A549 (cell line): ENCODE data around the gene ACCSL. TPM values are rescaled to one million over a fixed set of nuclear protein-coding genes. Genes with fewer than 3 reads are reported as not detected.

ENCODE experiments used
- ATAC-seq, 2 experiments: fragments of 200-7000 bp in 1 of 2; fragments of >200 bp in 1 of 2; cut with Nextera tagmentation in 1 of 2; cut with Tn5 transposase in 1 of 2; 3 replicates each; pipeline versions ENCODE4 v1.8.0 to v1.9.1; 2018 to 2020; ENCODE audit warnings: mild to moderate bottlenecking in 1 of 2, moderate library complexity in 1 of 2
- CTCF ChIA-PET: fragments of 300-600 bp; sonication (Branson Sonifier 250); formaldehyde crosslinking; extraction: SDS; loops from one replicate; lab custom pipeline; 2021; ENCODE audit warnings: antibody characterized with exemption, inconsistent platforms; lab: Yijun Ruan, JAX
- POLR2A ChIA-PET: fragments of 350-600 bp; formaldehyde crosslinking; extraction: SDS; loops from one replicate; lab custom pipeline; 2021; ENCODE audit warnings: antibody characterized with exemption, inconsistent platforms; lab: Yijun Ruan, JAX
- DNase-seq, 2 experiments: peaks; one replicate each; pipeline versions ENCODE4 v3.0.0 to v3.0.0-alpha.2; 2011 to 2016; ENCODE audit warnings: low read depth in 1 of 2, low spot score in 1 of 2
- FAIRE-seq: peaks from 2 replicates; lab custom pipeline; 2011; peaks lifted over from hg19 to GRCh38; lab: Jason Lieb, UNC
- H3K27ac ChIP-seq, 2 experiments: fragments of >200 bp; sonication (Bioruptor Twin); formaldehyde crosslinking; 3 replicates each; pipeline ENCODE4 v1.5.1; 2016 to 2017
- H3K4me1 ChIP-seq: fragments of >200 bp; sonication (Bioruptor Twin); formaldehyde crosslinking; 3 replicates; pipeline ENCODE4 v1.6.1; 2016
- H3K4me2 ChIP-seq: fragments of >200 bp; sonication (Bioruptor Twin); formaldehyde crosslinking; 3 replicates; pipeline ENCODE4 v1.6.1; 2016
- H3K4me3 ChIP-seq: fragments of >200 bp; sonication (Bioruptor Twin); formaldehyde crosslinking; 3 replicates; pipeline ENCODE4 v1.5.1; 2016
- H3K9me3 ChIP-seq: fragments of >200 bp; sonication (Bioruptor Twin); formaldehyde crosslinking; 3 replicates; pipeline ENCODE4 v1.6.1; 2016
- CEBPB ChIP-seq, 2 experiments: fragments of >200 bp in 1 of 2; sonication (Bioruptor Twin) in 1 of 2; formaldehyde crosslinking in 1 of 2; IDR thresholded peaks; 2 replicates each; pipeline ENCODE4 v1.6.1; 2012 to 2016
- CHD2 ChIP-seq: fragments of 150-350 bp; IDR thresholded peaks from 2 replicates; pipeline ENCODE4 v1.6.1; 2014; ENCODE audit warnings: low read length; ENCODE audit not compliant: partially characterized antibody
- EP300 ChIP-seq, 2 experiments: fragments of >200 bp; sonication (Bioruptor Twin); formaldehyde crosslinking; IDR thresholded peaks; 2 replicates in 1 of 2; 3 replicates in 1 of 2; pipeline ENCODE4 v1.6.1; 2016 to 2017
- FOXS1 ChIP-seq: fragments of 250-450 bp; sonication (Bioruptor Pico); IDR thresholded peaks from 2 replicates; pipeline ENCODE4 v1.5.0; 2020; ENCODE audit warnings: mild to moderate bottlenecking, moderate library complexity
- HDAC2 ChIP-seq: fragments of 200-600 bp; sonication (generic); IDR thresholded peaks from 2 replicates; pipeline ENCODE4 v1.6.1; 2016
- HEYL ChIP-seq: fragments of 250-450 bp; sonication (Bioruptor Pico); IDR thresholded peaks from 2 replicates; pipeline ENCODE4 v1.8.0; 2021; ENCODE audit warnings: mild to moderate bottlenecking, moderate library complexity
- HOXB5 ChIP-seq: fragments of 250-450 bp; sonication (Bioruptor Pico); IDR thresholded peaks from 2 replicates; pipeline ENCODE4 v1.5.0; 2020; ENCODE audit warnings: mild to moderate bottlenecking, moderate library complexity
- JUN ChIP-seq, 2 experiments: fragments of >200 bp; sonication (Bioruptor Twin); formaldehyde crosslinking; IDR thresholded peaks; 2 replicates in 1 of 2; 3 replicates in 1 of 2; pipeline ENCODE4 v1.6.1; 2016 to 2017
- JUNB ChIP-seq: fragments of >200 bp; sonication (Bioruptor Twin); formaldehyde crosslinking; IDR thresholded peaks from 2 replicates; pipeline ENCODE4 v1.6.1; 2016
- KDM1A ChIP-seq: fragments of 200-600 bp; sonication (generic); IDR thresholded peaks from 2 replicates; pipeline ENCODE4 v1.6.1; 2016; ENCODE audit warnings: low read depth, mild to moderate bottlenecking
- MAFK ChIP-seq: fragments of 450-650 bp; IDR thresholded peaks from 2 replicates; pipeline ENCODE4 v1.6.1; 2014; ENCODE audit not compliant: partially characterized antibody
- MYC ChIP-seq: IDR thresholded peaks from 2 replicates; pipeline ENCODE4 v1.6.1; 2012; ENCODE audit warnings: mild to moderate bottlenecking, inconsistent platforms, low read length, improper control_type of control experiment, borderline replicate concordance
- RARB ChIP-seq: fragments of 250-450 bp; sonication (Bioruptor Pico); IDR thresholded peaks from 2 replicates; pipeline ENCODE4 v1.8.0; 2021; ENCODE audit warnings: mild to moderate bottlenecking, moderate library complexity
- SMC3 ChIP-seq: fragments of >200 bp; sonication (Bioruptor Twin); formaldehyde crosslinking; IDR thresholded peaks from 3 replicates; pipeline ENCODE4 v1.6.1; 2018; ENCODE audit warnings: inconsistent platforms
- SREBF2 ChIP-seq: fragments of 450-650 bp; IDR thresholded peaks from 2 replicates; pipeline ENCODE4 v1.6.1; 2014; ENCODE audit warnings: mild to moderate bottlenecking, moderate library complexity
- TFCP2L1 ChIP-seq: fragments of 250-450 bp; sonication (Bioruptor Pico); IDR thresholded peaks from 2 replicates; pipeline ENCODE4 v1.5.0; 2021; ENCODE audit warnings: mild to moderate bottlenecking
- WGBS: methylation state at CpG from one replicate; pipeline ENCODE4 v1.1.6; 2017; ENCODE audit errors: missing lambda C conversion rate; 5-methylcytosine and 5-hydroxymethylcytosine counted together
- polyA plus RNA-seq, 4 experiments: library from polyadenylated mRNA; depleted of rRNA in 3 of 4; stranded (reverse); fragments of >200 nt; fragmentation: RNase III in 1 of 4; extraction: RNeasy Plus Mini Kit Qiagen cat#74134 plus additional on column Dnase treatment in 1 of 4; gene quantifications; 2 replicates in 3 of 4; 3 replicates in 1 of 4; pipeline ENCODE4 v1.2.3, GENCODE V29; 2011 to 2017
- TF ChIP-seq, protein P1 (sequence below): fragments of 200-600 bp; sonication (generic); IDR thresholded peaks from 2 replicates; pipeline ENCODE4 v1.6.1; 2016; ENCODE audit warnings: antibody characterized with exemption, mild to moderate bottlenecking, moderate library complexity
- TF ChIP-seq, protein P2 (sequence below): fragments of >200 bp; sonication (Bioruptor Twin); formaldehyde crosslinking; IDR thresholded peaks from 2 replicates; pipeline ENCODE4 v1.6.1; 2016
- TF ChIP-seq, protein P3 (sequence below): IDR thresholded peaks from 2 replicates; pipeline ENCODE4 v1.6.1; 2012; ENCODE audit warnings: low read depth, borderline replicate concordance
- TF ChIP-seq, protein P4 (sequence below): fragments of 450-650 bp; IDR thresholded peaks from 2 replicates; pipeline ENCODE4 v1.6.1; 2014; ENCODE audit warnings: antibody characterized with exemption
- TF ChIP-seq, protein P5 (sequence below): fragments of 150-350 bp; IDR thresholded peaks from 2 replicates; pipeline ENCODE4 v1.6.1; 2014; ENCODE audit warnings: low read depth, mild to moderate bottlenecking, low read length

ACCSL gene
- polyA plus RNA-seq, 2 of the 4 experiments (the other 2 are of a cell fraction) = not detected

DNA sequence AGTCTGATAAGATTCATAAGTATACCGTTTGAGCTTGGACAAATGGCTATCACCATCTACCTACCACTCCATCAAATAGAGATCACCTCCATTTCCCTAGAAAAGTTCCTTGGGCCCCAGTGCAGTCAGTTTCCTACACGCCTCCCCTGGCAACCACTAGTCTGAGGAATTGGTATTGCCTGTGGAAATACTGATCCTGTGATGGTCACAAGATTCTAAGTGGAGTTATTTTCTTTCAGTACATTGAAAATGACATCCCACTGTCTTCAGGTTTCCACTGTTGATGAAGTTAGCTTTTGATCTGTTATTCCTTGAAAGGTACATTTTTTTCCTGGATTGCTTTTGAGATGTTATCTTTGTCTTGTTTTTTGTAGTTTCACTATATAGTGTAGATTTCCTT lies 4.6 kb upstream of the ACCSL start:
- CTCF ChIA-PET = interaction anchor here (1.0 to 15.2 kb wide), 5 partner anchors 9 to 153 kb away, joined by 3 to 159 read pairs (median 4); partner anchors contain the start of gene ACCS

DNA sequence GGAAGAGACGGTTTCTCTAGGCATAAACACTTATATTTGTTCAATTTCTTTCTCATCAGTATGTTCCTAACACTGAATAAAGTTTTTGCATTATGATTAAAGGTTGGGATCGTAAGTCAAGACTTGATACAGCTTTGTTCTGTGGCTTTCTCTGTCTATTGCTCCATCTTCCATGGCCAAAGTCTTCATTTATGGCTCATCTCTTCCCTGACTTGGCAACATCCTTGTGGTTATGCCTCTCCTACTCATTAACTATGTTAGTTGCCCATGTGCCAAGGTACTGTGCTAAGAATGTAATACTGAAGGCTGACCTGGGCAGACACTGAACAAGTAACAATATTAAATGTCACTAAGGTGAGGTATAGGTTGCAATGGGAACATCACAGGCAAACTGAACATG lies 1.6 kb upstream of the ACCSL start:
- 21% methylated on average over 2 of the region's 2 CpGs for WGBS

More for the DNA sequence above, 4.6 kb upstream of the ACCSL start:
- no peak overlapping the region for H3K27ac ChIP-seq
- no peak for FAIRE-seq
- TF ChIP-seq TFCP2L1 (no peak), JUN (IDR thresholded peaks at IDR 0.05) (no peak), MAFK (no peak), MYC (no peak), JUNB (no peak), SMC3 (no peak), HDAC2 (no peak), FOXS1 (CRISPR knock-in tag) (no peak)
- TF ChIP-seq, protein P1, sequence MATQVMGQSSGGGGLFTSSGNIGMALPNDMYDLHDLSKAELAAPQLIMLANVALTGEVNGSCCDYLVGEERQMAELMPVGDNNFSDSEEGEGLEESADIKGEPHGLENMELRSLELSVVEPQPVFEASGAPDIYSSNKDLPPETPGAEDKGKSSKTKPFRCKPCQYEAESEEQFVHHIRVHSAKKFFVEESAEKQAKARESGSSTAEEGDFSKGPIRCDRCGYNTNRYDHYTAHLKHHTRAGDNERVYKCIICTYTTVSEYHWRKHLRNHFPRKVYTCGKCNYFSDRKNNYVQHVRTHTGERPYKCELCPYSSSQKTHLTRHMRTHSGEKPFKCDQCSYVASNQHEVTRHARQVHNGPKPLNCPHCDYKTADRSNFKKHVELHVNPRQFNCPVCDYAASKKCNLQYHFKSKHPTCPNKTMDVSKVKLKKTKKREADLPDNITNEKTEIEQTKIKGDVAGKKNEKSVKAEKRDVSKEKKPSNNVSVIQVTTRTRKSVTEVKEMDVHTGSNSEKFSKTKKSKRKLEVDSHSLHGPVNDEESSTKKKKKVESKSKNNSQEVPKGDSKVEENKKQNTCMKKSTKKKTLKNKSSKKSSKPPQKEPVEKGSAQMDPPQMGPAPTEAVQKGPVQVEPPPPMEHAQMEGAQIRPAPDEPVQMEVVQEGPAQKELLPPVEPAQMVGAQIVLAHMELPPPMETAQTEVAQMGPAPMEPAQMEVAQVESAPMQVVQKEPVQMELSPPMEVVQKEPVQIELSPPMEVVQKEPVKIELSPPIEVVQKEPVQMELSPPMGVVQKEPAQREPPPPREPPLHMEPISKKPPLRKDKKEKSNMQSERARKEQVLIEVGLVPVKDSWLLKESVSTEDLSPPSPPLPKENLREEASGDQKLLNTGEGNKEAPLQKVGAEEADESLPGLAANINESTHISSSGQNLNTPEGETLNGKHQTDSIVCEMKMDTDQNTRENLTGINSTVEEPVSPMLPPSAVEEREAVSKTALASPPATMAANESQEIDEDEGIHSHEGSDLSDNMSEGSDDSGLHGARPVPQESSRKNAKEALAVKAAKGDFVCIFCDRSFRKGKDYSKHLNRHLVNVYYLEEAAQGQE = no peak
- H3K4me1 ChIP-seq = no peaks in the 10 kb centered on the region
- WGBS = 15% methylated on average over 2 of the region's 2 CpGs
- ATAC-seq = no peak
- no peak overlapping the region for H3K4me3 ChIP-seq
- POLR2A ChIA-PET = no interaction called here
- no peak for DNase-seq
- no peak overlapping the region for H3K4me2 ChIP-seq
- peaks cover 2% of the 10 kb centered on the region; the same call in 1 of the 3 replicates for H3K9me3 ChIP-seq

More for the DNA sequence above, 1.6 kb upstream of the ACCSL start:
- TF ChIP-seq, protein P2, sequence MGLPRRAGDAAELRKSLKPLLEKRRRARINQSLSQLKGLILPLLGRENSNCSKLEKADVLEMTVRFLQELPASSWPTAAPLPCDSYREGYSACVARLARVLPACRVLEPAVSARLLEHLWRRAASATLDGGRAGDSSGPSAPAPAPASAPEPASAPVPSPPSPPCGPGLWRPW = no peak
- no peak for TF ChIP-seq JUNB
- no peak for TF ChIP-seq SREBF2
- TF ChIP-seq MAFK = no peak
- no peak for TF ChIP-seq CHD2
- no peak for TF ChIP-seq KDM1A
- TF ChIP-seq, protein P3, sequence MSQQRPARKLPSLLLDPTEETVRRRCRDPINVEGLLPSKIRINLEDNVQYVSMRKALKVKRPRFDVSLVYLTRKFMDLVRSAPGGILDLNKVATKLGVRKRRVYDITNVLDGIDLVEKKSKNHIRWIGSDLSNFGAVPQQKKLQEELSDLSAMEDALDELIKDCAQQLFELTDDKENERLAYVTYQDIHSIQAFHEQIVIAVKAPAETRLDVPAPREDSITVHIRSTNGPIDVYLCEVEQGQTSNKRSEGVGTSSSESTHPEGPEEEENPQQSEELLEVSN = no peak
- TF ChIP-seq, protein P4, sequence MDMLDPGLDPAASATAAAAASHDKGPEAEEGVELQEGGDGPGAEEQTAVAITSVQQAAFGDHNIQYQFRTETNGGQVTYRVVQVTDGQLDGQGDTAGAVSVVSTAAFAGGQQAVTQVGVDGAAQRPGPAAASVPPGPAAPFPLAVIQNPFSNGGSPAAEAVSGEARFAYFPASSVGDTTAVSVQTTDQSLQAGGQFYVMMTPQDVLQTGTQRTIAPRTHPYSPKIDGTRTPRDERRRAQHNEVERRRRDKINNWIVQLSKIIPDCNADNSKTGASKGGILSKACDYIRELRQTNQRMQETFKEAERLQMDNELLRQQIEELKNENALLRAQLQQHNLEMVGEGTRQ = no peak
- no peak for TF ChIP-seq HEYL (CRISPR knock-in tag)
- TF ChIP-seq HDAC2 = no peak
- no peak for TF ChIP-seq CEBPB (IDR thresholded peaks at IDR 0.05)
- TF ChIP-seq HOXB5 (CRISPR knock-in tag) = no peak
- TF ChIP-seq RARB (CRISPR knock-in tag) = no peak
- TF ChIP-seq, protein P5, sequence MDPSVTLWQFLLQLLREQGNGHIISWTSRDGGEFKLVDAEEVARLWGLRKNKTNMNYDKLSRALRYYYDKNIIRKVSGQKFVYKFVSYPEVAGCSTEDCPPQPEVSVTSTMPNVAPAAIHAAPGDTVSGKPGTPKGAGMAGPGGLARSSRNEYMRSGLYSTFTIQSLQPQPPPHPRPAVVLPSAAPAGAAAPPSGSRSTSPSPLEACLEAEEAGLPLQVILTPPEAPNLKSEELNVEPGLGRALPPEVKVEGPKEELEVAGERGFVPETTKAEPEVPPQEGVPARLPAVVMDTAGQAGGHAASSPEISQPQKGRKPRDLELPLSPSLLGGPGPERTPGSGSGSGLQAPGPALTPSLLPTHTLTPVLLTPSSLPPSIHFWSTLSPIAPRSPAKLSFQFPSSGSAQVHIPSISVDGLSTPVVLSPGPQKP = no peak
- TF ChIP-seq EP300 (IDR thresholded peaks at IDR 0.05) = no peak
- TF ChIP-seq, protein P1 = no peak
- Histone ChIP-seq H3K27ac (no peak overlapping the region), H3K9me3 (peaks cover 2% of the 10 kb centered on the region; the same call in 1 of the 3 replicates), H3K4me2 (no peak overlapping the region), H3K4me3 (no peak overlapping the region), H3K4me1 (no peaks in the 10 kb centered on the region)
- DNase-seq (no peak), ATAC-seq (no peak), FAIRE-seq (no peak)
- ChIA-PET CTCF (interaction anchor here (0.6 to 1.8 kb wide), 2 partner anchors 8 to 12 kb away, joined by 3 read pairs; no protein-coding TSS in a partner anchor), POLR2A (no interaction called here)
